CMK (cell line): Measurements from ENCODE around the gene STX12.
"Not testable (repeated sequence)": the region's sequence is repeated elsewhere in the genome, so short reads cannot be mapped to it uniquely, and the experiment has no call there.

Experiments
- DNase-seq: peaks from one replicate; pipeline ENCODE4 v3.0.0-alpha.2; 2010; ENCODE audit warnings: low read depth

STX12 gene

GRCh38 chr1:27775336-27775735 lies 2.3 kb downstream of the STX12 start:
- DNase-seq = not testable (repeated sequence)

- not testable (repeated sequence) for DNase-seq
Measured at GRCh38 chr1:27776276-27776675, 3.3 kb downstream of the STX12 start.

GRCh38 chr1:27778056-27778455 lies 5.0 kb downstream of the STX12 start:
- no peak for DNase-seq

- no peak for DNase-seq
Measured at GRCh38 chr1:27779122-27779521, 6.1 kb downstream of the STX12 start.

DNA sequence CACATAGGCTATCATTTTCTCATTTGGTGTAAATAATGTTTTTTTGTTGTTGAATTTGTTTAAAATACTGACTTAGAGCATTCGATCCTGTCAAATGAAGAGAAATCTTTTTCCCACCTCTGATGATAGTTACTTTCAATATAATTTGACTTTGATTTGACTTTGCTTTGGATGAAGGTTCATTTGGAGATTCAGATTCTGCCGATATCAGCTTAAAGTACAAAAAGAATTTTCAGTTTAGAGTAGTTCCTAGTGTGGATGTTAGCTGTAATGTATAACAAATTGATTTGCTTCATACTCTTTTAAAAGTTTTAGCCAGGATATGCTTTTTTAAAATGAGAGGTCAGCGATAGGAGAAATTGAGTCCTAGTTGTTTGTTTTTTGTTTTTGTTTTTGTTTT lies 9.9 kb downstream of the STX12 start:
- DNase-seq = no peak

DNA sequence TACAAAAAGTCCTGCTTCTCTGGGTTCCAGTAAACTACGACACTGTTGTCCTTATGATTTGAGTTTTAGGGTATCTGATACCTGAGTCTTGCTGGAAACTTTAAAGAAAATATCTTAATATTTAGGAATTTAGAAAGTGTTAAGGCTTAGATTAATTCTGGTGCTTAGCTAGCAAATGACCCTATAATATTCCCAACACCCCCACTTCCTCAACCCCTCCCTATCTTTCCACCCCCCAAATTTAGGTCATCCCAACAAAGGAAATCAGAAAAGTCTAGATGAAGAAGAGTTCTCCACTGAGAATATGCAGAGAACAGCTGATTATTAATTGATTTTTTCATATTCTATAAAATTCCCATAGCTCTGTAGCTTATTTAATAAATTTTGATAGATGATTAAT lies 11.7 kb downstream of the STX12 start:
- no peak for DNase-seq

- no peak for DNase-seq
Measured at GRCh38 chr1:27785781-27786455, 12.9 kb downstream of the STX12 start.

DNA sequence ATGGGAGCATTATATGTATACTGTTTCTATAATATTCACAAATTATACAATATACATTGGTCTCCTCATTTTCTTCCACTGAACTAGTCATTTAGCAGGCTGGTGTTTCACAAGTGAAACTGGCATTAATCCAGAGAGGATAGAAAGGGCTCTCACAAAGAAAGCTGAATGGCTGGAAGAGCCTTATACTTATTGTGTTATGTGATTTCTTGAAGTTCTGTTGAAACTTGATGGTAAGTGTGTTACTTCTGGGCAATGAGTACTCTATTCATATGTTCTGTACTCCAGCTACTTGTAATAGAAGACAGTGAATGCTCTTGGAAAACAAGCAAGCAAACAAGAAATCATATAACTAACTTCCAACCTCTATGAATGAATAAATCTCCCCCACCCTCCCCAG lies 14.9 kb downstream of the STX12 start:
- DNase-seq = no peak

DNA sequence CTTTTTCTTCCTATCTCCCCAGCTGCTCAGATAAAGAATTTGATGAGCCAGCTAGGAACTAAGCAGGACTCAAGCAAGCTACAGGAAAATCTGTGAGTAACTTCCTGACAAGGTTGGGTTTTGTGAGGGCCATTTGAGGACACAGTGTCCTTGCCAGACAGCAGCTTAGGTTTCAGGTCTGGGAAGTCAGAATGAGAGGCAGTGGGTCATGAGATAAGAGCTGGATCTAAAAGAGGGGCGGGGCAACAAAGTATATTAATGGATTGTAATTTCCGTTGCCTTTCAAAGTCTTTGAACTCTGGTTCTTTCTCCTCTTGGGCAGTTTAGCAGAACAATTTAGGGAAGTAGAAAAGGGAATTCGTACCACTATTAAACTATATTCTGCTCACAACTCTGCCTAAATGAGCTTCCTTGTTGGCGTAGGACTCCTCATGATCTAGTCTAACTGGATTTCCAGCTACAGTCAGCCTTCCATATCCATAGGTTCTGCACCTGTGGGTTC lies 16.6 kb downstream of the STX12 start:
- DNase-seq = no peak

DNA sequence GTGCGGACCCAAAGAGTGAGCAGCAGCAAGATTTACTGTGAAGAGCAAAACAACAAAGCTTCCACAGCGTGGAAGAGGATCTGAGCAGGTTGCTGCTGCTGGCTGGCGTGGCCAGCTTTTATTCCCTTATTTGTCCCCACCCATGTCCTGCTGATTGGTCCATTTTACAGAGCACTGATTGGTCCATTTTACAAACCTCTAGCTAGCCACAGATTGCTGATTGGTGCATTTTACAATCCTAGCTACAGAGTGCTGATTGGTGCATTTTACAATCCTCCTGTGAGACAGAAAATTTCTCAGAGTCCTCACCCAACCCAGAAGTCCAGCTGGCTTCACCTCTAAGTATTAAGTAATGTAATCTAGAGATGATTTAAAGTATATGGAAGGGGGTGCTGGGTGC lies 17.3 kb downstream of the STX12 start:
- not testable (repeated sequence) for DNase-seq

GRCh38 chr1:27795601-27796000 lies 22.6 kb downstream of the STX12 start:
- DNase-seq = no peak

DNA sequence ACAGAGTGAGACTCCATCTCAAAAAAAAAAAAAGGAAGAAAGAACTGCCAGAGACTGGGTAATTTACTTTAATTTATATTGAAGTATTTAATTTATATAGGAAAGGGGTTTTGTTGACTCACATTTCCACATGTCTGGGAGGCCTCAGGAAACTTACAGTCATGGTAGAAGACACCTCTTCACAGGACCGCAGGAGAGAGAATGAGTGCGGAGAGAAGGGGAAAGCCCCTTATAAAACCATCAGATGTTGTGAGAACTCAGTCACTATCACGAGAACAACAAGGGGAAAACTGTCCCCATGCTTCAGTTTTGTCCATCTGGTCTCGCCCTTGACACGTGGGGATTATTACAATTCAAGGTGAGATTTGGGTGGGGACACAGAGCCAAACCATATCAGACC lies 31.8 kb downstream of the STX12 start:
- no peak for DNase-seq

DNA sequence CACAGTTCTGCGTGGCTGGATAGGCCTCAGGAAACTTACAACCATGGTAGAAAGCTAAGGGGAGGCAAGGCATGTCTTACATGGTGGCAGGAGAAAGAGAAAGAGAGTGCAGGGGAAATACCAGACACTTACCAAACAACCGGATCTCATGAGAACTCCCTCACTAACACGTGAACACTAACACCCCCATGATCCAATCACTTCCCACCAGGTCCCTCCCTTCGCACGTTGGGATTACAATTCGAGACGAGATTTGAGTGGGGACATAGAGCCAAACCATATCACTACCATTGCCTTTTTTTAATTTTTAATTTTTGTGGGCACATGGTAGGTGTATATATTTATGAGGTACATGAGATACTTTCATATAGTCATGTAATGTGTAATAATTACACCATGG lies 33.7 kb downstream of the STX12 start:
- DNase-seq = no peak

- DNase-seq = no peak
Measured at GRCh38 chr1:27807385-27807784, 34.4 kb downstream of the STX12 start.

GRCh38 chr1:27808131-27808530 lies 35.1 kb downstream of the STX12 start:
- DNase-seq = not testable (repeated sequence)

GRCh38 chr1:27809883-27810282 lies 36.9 kb downstream of the STX12 start:
- DNase-seq = no peak

DNA sequence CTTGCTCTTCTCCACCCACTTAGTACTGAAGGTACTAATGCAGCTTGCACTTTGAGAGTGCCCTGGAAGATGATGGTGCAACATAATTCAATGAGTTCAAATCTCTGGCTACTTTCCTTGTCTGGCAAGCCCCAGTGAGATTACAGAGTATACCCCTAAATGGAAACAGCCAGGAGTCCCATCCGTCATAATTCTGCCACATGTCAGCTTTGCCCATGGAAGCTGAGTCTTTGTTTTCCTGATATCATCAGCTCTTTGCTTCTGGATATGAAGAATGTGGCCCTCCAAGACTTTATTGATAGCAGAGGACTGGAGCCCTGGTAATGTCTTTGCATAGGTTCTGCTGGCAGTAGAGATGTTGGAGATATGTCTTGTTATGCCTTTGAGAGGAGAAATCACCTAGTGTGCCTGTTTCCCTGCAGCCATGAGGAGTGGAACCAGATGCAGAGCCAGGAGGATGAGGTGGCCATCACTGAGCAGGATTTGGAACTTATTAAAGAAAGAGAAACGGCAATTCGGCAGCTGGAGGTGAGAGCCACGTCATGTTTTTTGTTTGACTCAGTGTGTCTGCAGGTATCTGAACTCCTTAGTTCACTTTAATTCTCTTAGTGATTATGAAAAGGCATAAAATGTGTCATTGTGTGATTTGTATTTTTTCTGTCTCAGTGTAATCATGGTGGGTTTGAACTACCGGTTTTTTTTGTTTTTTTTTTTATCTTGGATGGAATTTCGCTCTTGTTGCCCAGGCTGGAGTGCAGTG lies 38.9 kb downstream of the STX12 start:
- DNase-seq = no peak

GRCh38 chr1:27816921-27817630 lies 44.1 kb downstream of the STX12 start:
- DNase-seq = no peak

GRCh38 chr1:27821761-27822315 lies 48.8 kb downstream of the STX12 start:
- DNase-seq = no peak

- DNase-seq = no peak
Measured at GRCh38 chr1:27823784-27824183, 50.8 kb downstream of the STX12 start.

DNA sequence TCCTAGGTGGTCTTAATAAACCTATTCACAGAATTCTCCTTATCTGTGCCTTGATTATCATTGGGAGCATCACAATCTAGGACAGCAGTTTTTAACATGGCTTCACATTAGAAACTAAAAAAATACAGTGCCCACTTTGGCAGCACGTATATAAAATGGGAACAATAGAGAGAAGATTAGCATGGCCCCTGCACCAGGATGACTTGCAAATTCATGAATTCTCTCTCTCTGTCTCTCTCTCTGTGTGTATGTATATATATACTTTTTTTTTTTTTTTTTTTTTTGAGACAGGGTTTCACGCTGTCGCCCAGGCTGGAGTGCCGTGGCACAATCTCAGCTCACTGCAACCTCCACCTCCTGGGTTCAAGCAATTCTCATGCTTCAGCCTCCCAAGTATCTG lies 51.4 kb downstream of the STX12 start:
- DNase-seq = no peak

GRCh38 chr1:27829339-27829960 lies 56.4 kb downstream of the STX12 start:
- DNase-seq = not testable (repeated sequence)
